GM19467 (cell line): Measurements from ENCODE around the gene NAT16.
"Not testable (repeated sequence)": the region's sequence is repeated elsewhere in the genome, so short reads cannot be mapped to it uniquely, and the experiment has no call there.

Source experiments
- ATAC-seq: cut with Tn5 transposase; IDR thresholded peaks from one replicate; pipeline ENCODE4 v1.9.1; 2021; ENCODE audit warnings: mild to moderate bottlenecking, moderate library complexity; ENCODE audit not compliant: unreplicated experiment

Gene NAT16

DNA sequence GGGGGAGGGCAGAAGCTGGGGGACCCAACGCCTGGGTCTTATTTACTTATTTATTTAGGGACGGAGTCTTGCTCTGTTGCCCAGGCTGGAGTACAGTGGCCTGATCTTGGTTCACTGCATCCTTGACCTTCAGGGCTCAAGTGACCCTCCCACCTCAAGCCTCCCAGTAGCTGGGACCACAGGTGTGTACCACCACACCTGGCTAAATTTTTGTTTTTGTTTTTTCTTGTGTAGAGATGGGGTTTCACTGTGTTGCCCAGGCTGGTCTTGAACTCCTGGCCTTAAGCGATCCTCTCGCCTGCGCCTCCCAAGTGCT is 22.5 kb upstream of the NAT16 start:
- ATAC-seq, result no peak

DNA sequence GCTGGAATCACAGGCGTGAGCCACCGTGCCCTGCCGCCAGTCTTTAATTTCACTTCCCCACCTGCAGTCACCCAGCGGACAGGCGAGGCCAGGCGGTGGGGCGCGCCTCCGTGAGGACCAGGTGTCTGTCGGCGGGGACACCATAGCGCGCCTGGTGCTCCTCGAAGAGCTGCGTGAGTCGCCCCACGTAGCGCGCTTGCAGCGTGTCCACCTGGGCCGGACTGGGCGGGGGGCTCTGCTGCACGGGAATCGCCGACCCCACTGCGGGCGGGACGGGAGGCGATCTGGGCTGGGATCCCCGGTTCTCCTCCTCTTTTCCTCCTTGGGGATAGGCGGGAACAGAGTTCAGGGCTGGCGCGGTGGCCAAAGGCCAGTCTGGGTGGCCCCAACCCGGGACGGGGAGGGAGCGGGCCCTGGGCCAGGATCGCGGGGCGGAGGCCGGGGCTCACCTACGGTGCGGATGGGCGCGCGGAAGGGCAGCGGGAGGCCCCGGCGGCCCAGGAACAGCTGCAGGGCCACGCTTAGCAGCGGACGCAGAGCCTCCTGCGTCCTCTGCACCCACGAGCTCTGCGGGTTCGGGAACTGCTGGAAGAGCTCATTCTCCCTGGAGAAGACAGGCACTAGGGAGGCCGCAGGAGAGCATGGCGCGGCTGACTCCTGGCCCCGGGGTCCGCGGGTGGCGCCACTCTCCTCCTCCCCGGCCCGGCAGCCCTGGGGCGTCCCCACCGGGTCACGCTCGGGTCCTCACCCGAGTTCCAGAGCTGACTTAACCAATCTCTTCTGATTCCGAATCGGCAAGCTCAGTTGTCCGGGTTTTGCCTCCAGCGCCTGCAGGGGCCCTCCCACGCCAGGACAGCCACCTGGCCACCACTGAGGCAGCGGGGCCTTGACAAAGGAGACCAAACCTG is 21.9 kb upstream of the NAT16 start:
- no peak for ATAC-seq

DNA sequence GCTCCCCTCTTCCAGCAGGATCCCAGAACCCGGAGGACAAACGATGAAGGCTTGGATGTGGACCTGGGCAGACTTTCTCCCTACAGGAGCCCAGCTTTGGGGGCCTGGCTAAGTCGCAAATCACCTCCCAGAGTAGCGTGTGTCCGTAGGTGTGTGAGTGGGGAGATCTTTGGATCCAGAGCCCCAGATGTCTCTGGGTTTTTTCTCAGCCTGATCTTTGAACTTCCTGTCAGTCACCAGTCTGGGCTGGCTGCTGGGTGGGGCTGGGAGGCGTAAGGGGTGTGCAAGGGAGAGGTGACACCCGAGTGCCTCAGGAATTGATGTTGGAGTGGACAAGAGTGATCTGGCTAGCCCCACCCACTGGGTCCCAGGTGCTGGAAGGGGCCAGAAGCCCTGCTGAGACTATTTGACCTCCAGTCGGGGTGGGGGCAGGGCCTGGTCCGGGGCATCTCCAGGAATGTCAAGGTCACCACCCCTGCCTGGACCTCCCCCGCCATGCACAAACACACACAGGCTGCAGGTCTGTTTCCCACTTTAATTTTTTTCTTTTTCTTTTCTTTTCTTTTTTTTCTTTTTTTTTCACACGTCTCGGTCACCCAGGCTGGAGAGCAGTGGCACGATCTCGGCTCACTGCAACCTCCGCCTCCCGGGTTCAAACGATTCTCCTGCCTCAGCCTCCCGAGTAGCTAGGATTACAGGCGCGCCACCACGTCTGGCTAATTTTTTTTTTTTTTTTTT is 20.9 kb upstream of the NAT16 start, which contains the start of gene MOGAT3:
TSS of gene MOGAT3 (minus strand) at position 175 of the 738 bp plus-strand sequence. CDS start 182 bp downstream, outside the sequence.
- ATAC-seq, result no peak

DNA sequence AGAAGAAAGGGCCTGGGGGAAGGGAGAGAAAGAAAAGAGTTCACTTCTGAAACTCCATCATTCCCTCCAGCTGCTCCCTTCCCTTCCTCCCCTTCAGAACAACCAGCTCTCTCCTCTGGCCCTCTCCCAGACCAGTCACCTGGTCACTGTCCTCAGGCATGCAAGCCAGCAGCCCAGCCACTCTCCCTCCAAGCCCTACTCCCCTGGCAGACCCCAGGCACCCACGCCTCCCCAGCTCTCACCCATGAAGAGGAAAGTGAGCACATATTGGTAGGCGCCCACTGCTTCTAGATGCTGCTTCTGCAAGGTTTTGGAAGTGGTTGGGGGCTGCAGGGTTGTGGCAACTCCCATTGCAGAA is 20.4 kb upstream of the NAT16 start:
- no peak for ATAC-seq

DNA sequence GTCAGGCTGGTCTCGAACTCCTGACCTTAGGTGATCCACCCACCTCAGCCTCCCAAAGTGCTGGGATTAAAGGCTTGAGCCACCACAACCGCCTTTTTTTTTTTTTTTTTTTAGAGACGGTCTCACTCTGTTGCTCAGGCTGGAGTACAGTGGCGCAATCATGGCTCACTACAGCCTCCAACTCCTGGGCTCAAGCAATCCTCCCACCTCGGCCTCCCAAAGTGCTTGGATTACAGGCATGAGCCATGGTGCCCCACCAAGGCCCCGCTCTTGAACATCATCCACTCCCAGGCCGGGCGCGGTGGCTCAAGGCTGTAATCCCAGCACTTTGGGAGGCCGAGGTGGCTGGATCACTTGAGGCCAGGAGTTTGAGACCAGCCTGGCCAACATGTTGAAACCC is 19.4 kb upstream of the NAT16 start:
- ATAC-seq, result not testable (repeated sequence)

DNA sequence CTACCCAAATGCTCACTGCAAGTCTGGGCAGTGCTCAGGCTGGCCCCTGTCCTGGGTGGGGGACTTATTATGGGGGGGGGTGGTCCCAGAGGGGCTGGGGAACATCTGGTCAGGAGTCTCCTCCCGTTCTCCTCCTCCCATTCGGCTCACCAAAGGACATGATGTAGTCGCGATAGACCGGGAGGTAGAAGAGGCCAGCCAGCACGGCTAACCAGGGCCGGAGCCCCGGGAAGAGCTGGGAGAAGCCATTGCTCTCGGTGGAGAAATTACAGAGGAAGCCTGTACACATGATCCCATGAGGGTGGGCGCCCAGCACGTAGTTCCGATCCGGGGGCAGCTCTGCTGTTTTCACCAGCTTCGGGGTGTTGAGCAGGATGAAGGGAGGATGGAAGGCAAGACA is 18.4 kb upstream of the NAT16 start:
- no peak for ATAC-seq

DNA sequence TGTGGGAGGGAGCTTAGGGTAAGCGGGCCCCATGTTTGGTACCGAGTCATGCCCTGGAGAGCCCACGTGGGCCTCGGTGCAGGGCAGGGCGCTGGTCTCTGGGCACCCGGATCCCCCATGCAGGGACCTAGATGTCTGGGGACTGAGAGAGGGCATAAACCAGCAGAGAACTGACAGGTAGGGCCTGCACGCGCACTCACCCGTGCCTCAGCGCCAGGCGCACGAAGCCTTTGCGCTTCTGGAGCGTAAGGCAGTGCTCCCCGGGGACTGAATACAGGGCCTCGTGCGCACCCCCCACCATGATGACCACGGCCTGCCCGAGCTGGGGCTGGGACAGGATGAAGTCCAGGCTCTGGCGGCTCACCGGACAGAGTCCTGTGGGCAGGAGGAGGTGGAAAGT is 17.9 kb upstream of the NAT16 start:
- ATAC-seq, result no peak

DNA sequence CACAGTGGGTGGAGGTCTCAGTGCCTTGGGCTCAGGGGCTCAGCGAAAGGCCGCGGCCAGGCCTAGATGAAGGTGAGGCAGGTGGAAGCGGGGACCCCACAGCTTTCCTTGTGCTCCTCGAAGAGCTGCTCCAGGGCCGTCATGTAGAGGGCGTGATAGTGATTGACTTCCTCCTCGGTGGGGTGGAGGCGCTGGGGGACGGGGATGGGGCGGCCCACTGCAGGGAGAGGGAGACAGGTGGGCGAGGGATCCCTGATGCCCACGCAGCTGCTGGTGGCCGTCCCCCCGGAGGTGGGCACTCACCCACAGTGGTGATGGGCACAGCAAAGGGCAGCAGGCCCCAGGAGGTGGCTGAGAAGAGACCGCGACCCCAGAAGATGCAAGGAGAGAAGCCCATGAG is 15.8 kb upstream of the NAT16 start:
- no peak for ATAC-seq

DNA sequence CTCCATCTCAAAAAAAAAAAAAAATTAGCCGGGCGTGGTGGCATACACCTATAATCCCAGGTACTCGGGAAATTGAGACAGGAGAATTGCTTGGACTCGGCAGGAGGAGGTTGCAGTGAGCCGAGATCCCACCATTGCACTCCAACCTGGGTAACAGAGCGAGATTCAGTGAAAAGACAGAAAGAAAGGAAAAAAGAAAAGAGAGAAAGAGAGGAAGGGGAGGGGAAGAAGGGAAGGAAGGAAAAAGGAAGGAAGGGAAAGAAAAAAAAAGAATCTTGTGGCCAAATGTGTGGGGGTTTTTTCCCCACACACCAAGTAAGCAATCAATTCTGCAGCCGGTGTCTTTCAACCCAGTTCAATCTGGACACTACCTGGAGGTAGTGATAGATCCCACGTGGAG is 9.0 kb upstream of the NAT16 start:
- ATAC-seq, result no peak

DNA sequence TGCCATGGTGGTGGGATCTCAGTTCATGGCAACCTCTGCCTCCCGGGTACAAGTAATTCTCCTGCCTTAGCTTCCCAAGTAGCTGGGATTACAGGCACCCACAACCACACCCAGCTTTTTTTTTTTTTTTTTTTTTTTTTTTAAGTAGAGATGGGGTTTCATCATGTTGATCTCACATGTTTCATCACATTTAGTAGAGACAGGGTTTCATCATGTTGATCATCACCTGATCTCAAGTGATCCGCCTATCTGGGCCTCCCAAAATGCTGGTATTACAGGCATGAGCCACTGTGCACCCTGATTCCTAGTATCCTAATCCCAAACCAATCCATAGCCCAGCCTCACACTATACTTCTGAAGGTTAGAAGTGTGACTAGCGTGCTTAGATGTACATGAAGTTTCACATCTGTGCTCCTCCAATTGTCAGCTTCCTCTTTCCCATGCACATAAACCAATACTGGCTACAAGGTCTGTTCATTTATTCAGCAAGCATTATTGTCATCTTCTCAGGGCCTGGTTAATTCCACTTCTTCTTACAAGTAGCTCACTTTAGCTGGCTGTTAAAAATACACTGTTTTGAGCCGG is 6.8 kb upstream of the NAT16 start:
- ATAC-seq, result no peak

DNA sequence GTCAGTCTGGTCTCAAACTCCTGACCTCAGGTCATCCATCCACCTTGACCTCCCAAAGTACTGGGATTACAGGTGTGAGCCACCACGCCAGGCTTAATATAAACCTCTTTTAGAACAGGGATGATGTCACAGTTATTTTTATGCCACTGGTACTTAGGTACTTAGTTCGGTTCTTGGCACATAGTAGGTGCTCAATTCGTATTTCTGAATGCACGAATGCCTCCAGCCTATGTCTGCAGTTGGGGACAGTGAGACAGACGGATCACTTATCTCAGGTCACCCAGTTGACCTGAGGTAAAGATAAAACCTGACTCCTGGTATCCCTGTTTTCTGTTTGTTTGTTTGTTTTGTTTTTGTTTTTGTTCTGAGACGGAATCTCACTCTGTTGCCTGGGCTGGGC is 6.1 kb upstream of the NAT16 start:
- ATAC-seq, result no peak

DNA sequence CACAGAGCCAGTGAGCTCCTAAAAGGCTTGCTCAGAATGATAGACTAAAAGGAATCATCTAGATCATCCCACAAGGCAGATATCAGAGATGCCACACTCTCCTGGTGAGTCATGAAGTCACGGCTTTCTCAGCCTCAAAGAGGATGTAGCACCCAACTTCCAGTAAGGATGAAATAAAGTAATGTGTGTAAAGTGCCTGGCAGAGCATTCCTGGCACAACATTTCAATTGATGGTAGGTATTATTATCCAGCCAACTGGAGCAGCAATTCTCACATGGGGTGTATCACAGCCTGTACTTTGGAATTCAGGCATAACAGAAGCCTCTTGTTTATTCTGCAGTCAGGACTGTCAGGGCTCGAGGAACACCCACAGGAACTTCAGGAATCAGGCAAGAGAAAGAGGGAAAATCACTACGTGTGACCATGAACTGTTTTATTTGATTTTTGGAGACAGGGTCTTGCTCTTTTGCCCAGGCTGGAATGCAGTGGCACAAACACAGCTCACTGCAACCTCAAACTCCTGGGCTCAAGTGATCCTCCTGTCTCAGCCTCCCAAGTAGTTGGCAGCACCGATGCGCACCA is 5.3 kb upstream of the NAT16 start:
- no peak for ATAC-seq

DNA sequence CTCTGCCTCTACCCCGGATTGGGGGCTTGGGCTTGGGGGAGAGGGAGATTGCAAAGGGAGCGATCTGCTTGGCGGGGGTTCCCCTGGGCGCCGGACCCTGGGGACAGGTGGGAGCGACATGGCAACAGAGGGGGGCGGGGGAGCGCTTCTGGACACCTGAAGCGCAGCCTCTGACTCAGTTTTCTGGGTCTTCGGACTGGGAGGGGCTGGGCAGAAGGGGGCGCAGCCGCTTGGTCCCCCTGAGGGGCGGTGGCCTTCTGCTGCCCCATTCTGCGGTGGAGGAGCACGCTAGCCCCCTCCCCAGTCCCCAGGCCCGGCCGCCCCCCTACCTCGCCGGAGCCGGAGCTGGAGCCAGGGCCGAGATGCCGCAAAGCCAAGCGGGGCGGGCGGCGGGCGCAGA is 380 bp downstream of the NAT16 start:
- no peak for ATAC-seq

DNA sequence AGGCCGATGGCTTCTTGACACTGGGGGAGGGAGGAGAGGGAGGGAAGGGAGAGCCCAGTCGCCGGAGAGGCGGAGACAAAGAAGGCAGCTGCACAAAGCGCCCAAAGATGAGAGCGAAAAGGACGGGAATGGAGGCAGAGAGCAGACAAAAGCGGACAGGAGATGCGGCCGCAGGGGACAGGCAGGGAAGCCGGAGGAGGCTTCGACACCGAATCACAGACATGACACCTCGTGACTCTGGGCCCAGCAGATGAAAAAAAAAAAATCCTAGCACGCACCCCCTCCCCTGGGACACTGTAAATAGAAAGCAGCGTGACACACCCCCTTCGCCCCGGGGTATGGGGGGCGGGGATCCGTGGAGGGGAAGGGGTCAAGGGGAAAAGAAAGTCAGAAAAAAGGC is 976 bp downstream of the NAT16 start:
- ATAC-seq, result no peak

DNA sequence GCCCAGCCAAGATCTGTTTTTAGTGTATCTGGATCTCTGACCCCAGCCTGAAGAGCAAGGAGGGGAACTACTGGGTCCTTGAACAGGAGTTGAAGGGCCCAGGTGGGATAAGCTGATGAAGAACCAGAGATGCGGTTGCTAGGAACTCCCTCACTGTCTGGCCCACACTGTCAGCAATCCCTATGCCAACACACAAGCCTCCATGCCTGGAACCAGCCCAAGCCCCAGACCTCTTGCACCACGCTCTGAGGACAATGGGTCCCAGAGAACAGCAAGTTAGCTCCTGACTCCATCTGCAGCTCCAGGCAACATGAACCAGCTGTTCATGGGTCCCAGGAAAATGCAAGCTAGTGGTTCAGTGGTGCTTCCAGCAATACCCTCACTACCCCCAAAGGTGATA is 2.4 kb downstream of the NAT16 start:
- ATAC-seq, result no peak

DNA sequence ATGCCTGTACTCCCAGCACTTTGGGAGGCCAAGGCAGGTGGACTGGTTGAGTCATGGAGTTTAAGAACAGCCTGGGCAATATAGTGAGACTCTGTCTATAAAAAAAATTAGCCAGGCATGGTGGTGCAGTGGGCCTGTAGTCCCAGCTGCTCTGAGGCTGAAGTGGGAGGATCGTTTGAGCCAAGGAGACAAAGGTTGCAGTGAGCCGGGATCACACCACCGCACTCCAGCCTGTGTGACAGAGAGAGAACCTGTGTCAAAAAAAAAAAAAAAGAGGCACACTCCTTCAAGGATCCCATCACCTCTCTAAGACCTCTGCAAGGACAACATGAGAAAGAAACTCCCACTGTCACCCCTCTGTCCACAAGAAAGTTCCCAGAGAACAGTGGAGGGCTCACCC is 4.4 kb downstream of the NAT16 start:
- ATAC-seq, result no peak

DNA sequence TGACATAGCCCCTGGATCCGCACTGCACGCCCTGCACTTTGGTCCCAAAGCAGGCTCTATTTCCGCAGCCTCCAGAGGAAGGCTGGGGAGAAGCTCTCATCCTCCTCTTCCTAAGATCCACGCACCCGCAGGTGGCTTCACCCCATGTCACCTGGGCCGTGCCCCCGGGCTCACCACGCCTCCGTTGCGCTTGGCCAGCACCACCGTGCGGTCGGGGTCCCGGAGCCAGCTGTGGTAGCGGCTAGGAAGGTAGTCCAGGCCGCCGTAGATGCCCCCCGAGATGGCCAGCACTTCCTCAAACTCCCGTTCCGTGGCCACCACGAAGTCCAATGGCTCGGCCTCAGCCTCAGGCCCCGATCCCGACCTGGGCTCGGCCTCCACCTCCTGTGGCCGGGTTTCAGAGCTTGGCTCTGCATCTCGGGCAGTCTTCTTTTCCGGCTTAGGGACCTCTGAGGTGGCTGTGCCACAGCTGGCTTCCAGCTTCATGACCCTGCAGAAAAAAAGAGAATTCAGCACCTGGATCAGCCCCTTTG is 5.7 kb downstream of the NAT16 start:
- ATAC-seq, result no peak

DNA sequence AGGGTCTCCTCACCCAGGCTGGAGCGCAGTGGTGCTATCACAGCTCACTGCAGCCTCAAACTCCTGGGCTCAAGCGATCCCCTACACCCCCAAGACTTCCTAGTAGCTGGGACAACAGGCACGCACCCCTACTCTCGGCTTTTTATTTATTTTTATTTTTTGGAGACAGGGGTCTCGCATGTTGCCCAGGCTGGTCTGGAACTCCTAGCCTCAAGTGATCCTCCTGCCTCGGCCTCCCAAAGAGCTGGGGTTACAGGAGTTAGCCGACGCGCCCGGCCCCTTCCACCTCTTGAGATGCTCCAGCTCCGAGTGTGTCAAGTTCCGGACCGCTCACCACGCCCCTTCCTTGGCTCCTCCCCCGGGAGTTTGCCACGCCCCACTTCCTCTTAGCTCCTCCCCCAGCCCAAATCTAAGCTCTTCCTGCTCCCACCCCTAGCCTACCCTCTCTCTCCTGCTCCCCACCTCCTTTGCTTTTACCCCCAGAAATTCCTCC is 6.3 kb downstream of the NAT16 start:
- ATAC-seq, result no peak

DNA sequence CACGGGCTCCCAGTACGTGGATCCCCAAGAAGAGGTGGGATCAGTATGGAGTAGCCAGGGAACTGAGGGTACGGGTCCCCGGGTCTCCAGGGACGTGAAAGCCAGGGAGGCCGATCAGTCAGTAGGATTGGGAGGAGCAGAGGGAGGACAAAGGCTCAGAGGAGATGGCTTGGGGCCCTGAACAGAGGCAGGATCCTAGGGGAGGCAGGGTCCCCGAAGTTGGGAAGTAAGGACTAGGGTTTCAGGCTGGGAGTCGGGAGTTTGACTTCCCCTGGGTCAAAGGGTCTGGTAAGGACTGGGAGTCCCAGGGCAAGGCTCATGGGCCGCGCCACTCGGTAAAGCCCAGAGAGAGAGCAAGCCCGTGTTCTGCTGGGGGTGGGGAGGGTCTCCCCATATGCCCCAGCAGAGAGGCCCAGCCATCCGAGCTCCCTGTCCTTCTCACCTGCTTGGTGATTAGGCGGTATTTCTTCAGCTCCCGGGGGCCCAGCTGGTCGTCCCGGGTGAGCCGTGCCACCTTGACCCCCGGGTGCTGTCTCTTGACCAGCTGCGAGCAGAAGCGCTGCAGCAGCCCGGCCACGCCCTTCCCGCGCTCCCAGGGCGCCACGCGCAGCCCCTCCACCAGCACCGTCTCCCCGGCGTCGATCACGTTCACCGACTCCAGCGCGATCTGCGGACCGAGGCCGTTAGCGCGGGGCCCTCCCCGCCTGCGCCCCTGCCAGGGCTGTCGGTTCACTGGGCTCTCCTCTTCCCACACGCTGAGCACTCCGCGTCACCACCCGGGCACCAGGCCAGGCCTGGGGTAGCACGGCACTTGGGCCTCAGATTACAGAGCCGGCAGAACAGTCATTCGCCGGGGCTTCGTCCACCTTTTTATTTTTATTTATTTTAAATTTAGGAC is 7.0 kb downstream of the NAT16 start:
- ATAC-seq, result no peak
